Esophagus muscularis mucosa (tissue), 4 donors: ENCODE measurements around the gene SLC26A1. TPM values are rescaled to one million over a fixed set of nuclear protein-coding genes. Genes with fewer than 3 reads are reported as not detected.

Experiments
- DNase-seq: peaks from one replicate; pipeline ENCODE4 v3.0.0-alpha.2; 2017; ENCODE audit errors: extremely low spot score
- H3K27ac ChIP-seq, 4 donors: fragments of 200-600 bp; sonication (generic); replicated peaks in 1 of 4; 1 replicate in 3 of 4; 2 replicates in 1 of 4; pipeline ENCODE4 v1.5.1; 2016 to 2019; ENCODE audit warnings: mild to moderate bottlenecking in 1 of 4
- H3K27me3 ChIP-seq, 4 donors: fragments of 200-600 bp; sonication (generic); one replicate each; pipeline versions ENCODE4 v1.5.1 to v1.6.0; 2016 to 2019
- H3K36me3 ChIP-seq, 4 donors: fragments of 200-600 bp; sonication (generic); one replicate each; pipeline ENCODE4 v1.5.1; 2016 to 2019
- H3K4me1 ChIP-seq, 4 donors: fragments of 200-600 bp; sonication (generic); one replicate each; pipeline ENCODE4 v1.5.1; 2016 to 2019
- H3K4me3 ChIP-seq, 4 donors: fragments of 200-600 bp; sonication (generic); 1 replicate in 2 of 4; 2 replicates in 2 of 4; pipeline ENCODE4 v1.5.1; 2016 to 2019; ENCODE audit warnings: mild to moderate bottlenecking in 4 of 4, moderate library complexity in 1 of 4
- H3K9me3 ChIP-seq, 4 donors: fragments of 200-600 bp; sonication (generic); 1 replicate in 3 of 4; 2 replicates in 1 of 4; pipeline ENCODE4 v1.5.1; 2016 to 2019
- CTCF ChIP-seq, 3 experiments: fragments of 200-600 bp in 2 of 3; fragments of 450-650 bp in 1 of 3; sonication (generic) in 2 of 3; IDR thresholded peaks; one replicate each; pipeline ENCODE4 v1.5.1; 2017 to 2019; ENCODE audit warnings: antibody characterized with exemption in 3 of 3, mild to moderate bottlenecking in 2 of 3, moderate library complexity in 1 of 3
- EP300 ChIP-seq: sonication (generic); formaldehyde crosslinking; IDR thresholded peaks from one replicate; pipeline ENCODE4 v1.6.1; 2017; ENCODE audit warnings: antibody characterized with exemption
- POLR2A ChIP-seq: fragments of 450-650 bp; IDR thresholded peaks from one replicate; pipeline ENCODE4 v1.6.1; 2017; ENCODE audit warnings: antibody characterized with exemption, moderate library complexity, mild to moderate bottlenecking, low read depth
- POLR2AphosphoS5 ChIP-seq, 2 donors: sonication (generic); formaldehyde crosslinking; IDR thresholded peaks; one replicate each; pipeline ENCODE4 v1.6.1; 2017; ENCODE audit warnings: antibody characterized with exemption in 2 of 2
- WGBS: methylation state at CpG from one replicate; pipeline ENCODE4 v1.1.5; 2018; 5-methylcytosine and 5-hydroxymethylcytosine counted together
- intact Hi-C: fragments of 100-400 bp; cut with DNase I; formaldehyde crosslinking; loops from one replicate; pipeline ENCODE4 v1.15.1; 2023
- total RNA-seq, 4 donors: library from RNA; depleted of rRNA; stranded (reverse); fragments of >200 nt; gene quantifications; one replicate each; pipeline versions ENCODE4 v1.1.0 to v1.2.1, GENCODE V29; 2016

The SLC26A1 gene
- total RNA-seq, 4 donors from 2014 or later: 0.06 TPM; not detected in 3

GRCh38 chr4:1024882-1025545 lies 31.8 kb upstream of the SLC26A1 start:
- Histone ChIP-seq H3K4me3 (no peak overlapping the region), H3K27ac (no peak overlapping the region), H3K9me3 (no peaks in the 10 kb centered on the region), H3K4me1 (no peaks in the 10 kb centered on the region), H3K36me3 (peaks cover 0 to 42% (median 17%) of the 10 kb centered on the region in 4 donors), H3K27me3 (peaks cover 0 to 20% (median 3%) of the 10 kb centered on the region in 4 donors)
- TF ChIP-seq POLR2A: no peak
- TF ChIP-seq POLR2AphosphoS5 (IDR thresholded peaks at IDR 0.05): no peak
- no peak for DNase-seq
- intact Hi-C loops: no loop called here
- WGBS: 96% methylated on average over 20 of the region's 32 CpGs

DNA sequence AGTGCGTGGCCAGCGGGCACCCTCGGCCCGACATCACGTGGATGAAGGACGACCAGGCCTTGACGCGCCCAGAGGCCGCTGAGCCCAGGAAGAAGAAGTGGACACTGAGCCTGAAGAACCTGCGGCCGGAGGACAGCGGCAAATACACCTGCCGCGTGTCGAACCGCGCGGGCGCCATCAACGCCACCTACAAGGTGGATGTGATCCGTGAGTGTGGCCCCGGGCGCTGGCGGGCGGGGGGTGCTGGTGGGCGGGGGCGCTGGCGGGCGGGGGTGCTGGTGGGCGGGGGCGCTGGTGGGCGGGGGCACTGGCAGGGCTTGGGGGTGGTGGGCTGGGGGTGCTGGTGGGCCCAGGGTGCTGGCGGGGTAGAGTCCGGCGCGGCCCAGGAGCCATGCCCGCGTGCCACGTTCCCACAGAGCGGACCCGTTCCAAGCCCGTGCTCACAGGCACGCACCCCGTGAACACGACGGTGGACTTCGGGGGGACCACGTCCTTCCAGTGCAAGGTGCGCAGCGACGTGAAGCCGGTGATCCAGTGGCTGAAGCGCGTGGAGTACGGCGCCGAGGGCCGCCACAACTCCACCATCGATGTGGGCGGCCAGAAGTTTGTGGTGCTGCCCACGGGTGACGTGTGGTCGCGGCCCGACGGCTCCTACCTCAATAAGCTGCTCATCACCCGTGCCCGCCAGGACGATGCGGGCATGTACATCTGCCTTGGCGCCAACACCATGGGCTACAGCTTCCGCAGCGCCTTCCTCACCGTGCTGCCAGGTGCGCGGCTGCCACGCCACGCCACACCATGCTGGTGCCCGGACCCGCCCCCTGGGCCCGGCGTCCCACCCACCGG lies 30.9 kb upstream of the SLC26A1 start:
- no peak for TF ChIP-seq POLR2A
- no peak for TF ChIP-seq CTCF (IDR thresholded peaks at IDR 0.05)
- TF ChIP-seq POLR2AphosphoS5 (IDR thresholded peaks at IDR 0.05): no peak
- TF ChIP-seq EP300: no peak
- H3K27me3 ChIP-seq: peaks cover 0 to 11% (median 2%) of the 10 kb centered on the region in 4 donors
- no peak overlapping the region for H3K4me3 ChIP-seq
- intact Hi-C loops: no loop called here
- H3K4me1 ChIP-seq: no peaks in the 10 kb centered on the region
- DNase-seq: no peak
- H3K9me3 ChIP-seq: no peaks in the 10 kb centered on the region
- H3K36me3 ChIP-seq: peaks cover 0 to 42% (median 17%) of the 10 kb centered on the region in 4 donors
- WGBS: 96% methylated on average over 37 of the region's 83 CpGs
- H3K27ac ChIP-seq: no peak overlapping the region

DNA sequence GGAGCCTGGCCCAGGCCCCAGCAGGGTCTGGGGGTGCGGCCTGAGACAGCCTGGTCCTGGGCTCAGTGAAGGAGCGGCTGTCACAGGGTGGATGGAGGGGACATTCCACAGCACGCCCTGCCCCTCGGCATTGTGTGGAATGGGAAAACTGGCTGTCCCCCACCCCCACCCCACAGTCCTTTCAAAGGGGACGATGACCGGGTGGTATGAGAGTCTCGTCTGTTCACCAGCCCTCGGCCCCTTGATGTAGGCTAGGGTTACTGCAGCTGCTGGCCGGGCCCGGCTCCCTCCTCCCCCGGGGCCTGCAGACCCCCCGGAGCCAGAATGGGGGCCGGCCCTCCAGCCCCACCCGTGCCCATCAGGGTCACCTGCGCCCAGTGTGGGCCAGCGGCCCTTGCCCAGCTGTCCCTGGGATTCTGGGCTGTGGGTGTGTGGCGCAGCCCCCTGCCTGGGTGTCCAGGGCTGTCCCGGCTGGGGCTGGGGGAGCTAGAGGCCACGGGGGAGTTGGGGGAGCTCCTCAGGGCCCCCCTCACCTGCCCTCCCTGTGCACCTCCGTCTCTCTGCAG lies 30.0 kb upstream of the SLC26A1 start:
- no peak overlapping the region for H3K27ac ChIP-seq
- 91% methylated on average over 16 of the region's 20 CpGs for WGBS
- TF ChIP-seq POLR2A (no peak), EP300 (no peak), POLR2AphosphoS5 (IDR thresholded peaks at IDR 0.05) (no peak), CTCF (IDR thresholded peaks at IDR 0.05) (no peak)
- no peak for DNase-seq
- H3K4me1 ChIP-seq: no peaks in the 10 kb centered on the region
- H3K9me3 ChIP-seq: no peaks in the 10 kb centered on the region
- no peak overlapping the region for H3K4me3 ChIP-seq
- peaks cover 0 to 1% (median 0%) of the 10 kb centered on the region in 4 donors for H3K27me3 ChIP-seq
- H3K36me3 ChIP-seq: peaks cover 0 to 42% (median 17%) of the 10 kb centered on the region in 4 donors
- intact Hi-C loops: no loop called here

DNA sequence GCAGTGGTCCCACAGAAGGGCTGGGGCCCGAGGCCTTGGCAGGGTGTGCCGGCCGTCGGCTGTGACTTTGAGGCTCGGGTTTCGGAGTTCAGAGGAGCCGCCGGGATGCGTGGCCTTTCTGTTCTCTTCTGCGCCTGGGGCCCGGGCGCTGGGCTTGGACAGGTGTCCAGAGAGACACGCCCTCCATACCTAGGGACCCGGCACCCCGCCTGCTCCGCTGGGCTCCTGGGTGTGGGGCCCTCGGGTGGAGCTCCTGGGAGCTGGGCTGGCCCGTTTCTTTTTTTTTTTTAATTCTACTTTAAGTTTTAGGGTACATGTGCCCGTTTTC lies 29.5 kb upstream of the SLC26A1 start:
- Histone ChIP-seq H3K9me3 (no peaks in the 10 kb centered on the region), H3K27me3 (no peaks in the 10 kb centered on the region), H3K4me3 (no peak overlapping the region), H3K27ac (no peak overlapping the region), H3K4me1 (no peaks in the 10 kb centered on the region), H3K36me3 (peaks cover 0 to 42% (median 17%) of the 10 kb centered on the region in 4 donors)
- 88% methylated on average over 19 of the region's 19 CpGs for whole genome bisulfite sequencing
- intact Hi-C loops: no loop called here
- TF ChIP-seq POLR2A (no peak), EP300 (no peak), CTCF (IDR thresholded peaks at IDR 0.05) (no peak), POLR2AphosphoS5 (IDR thresholded peaks at IDR 0.05) (no peak)
- DNase-seq: no peak
